AG10803 (cell line): ENCODE results near the gene SIRT7.
A peak's percentile ranks its signal among the peaks of the same experiment; 100 is the strongest.

Source experiments
- DNase-seq: peaks from one replicate; pipeline ENCODE4 v3.0.0; 2010; ENCODE audit warnings: low read depth
- H3K4me3 ChIP-seq: 2 replicates; pipeline ENCODE4 v1.5.1; 2011; ENCODE audit warnings: mild to moderate bottlenecking, low read length, control low read depth
- CTCF ChIP-seq: conservative IDR thresholded peaks from 2 replicates; pipeline ENCODE4 v1.5.1; 2011; ENCODE audit warnings: mild to moderate bottlenecking, low read length, control low read depth, inconsistent platforms

SIRT7 gene

GRCh38 chr17:81890447-81891302 lies 27.3 kb downstream of the SIRT7 start:
- TF ChIP-seq CTCF, result no peak
- peak overlapping the region; percentile 75 for H3K4me3 ChIP-seq
- DNase-seq, result no peak

GRCh38 chr17:81889602-81890001 lies 28.4 kb downstream of the SIRT7 start:
- no peak for DNase-seq
- H3K4me3 ChIP-seq, result peak overlapping the region; percentile 75
- no peak for TF ChIP-seq CTCF

- TF ChIP-seq CTCF, result no peak
- no peak overlapping the region for H3K4me3 ChIP-seq
- no peak for DNase-seq
Observed at GRCh38 chr17:81888988-81889595, 28.9 kb downstream of the SIRT7 start.

GRCh38 chr17:81888105-81888987 lies 29.6 kb downstream of the SIRT7 start:
- no peak overlapping the region for H3K4me3 ChIP-seq
- DNase-seq, result no peak
- no peak for TF ChIP-seq CTCF

- no peak overlapping the region for H3K4me3 ChIP-seq
- no peak for TF ChIP-seq CTCF
- DNase-seq, result peak; percentile 61
Observed at GRCh38 chr17:81885869-81886548, 32.0 kb downstream of the SIRT7 start.

GRCh38 chr17:81885454-81885853 lies 32.5 kb downstream of the SIRT7 start:
- no peak for DNase-seq
- no peak overlapping the region for H3K4me3 ChIP-seq
- no peak for TF ChIP-seq CTCF
